K562 (cell line): ENCODE results near the gene CAPRIN1. TPM values are rescaled to one million over a fixed set of nuclear protein-coding genes. Genes with fewer than 3 reads are reported as not detected.

Experiments used
- ATF1 ChIP-seq, 2 experiments: fragments of 450-650 bp in 1 of 2; IDR thresholded peaks; 2 replicates each; pipeline ENCODE4 v1.6.1; 2016; ENCODE audit warnings: missing compliant biosample characterization in 1 of 2, missing genetic modification characterization in 1 of 2
- BRD4 ChIP-seq: fragments of 200-600 bp; sonication (generic); IDR thresholded peaks from 2 replicates; pipeline ENCODE4 v1.6.1; 2017; ENCODE audit warnings: inconsistent platforms
- CBFA2T2 ChIP-seq: fragments of 450-650 bp; conservative IDR thresholded peaks from 2 replicates; pipeline ENCODE4 v1.6.1; 2017; ENCODE audit warnings: mild to moderate bottlenecking
- KDM1A ChIP-seq, 2 experiments: fragments of 450-650 bp; IDR thresholded peaks; 2 replicates each; pipeline ENCODE4 v1.6.1; 2016; ENCODE audit warnings: mild to moderate bottlenecking in 2 of 2
- MCM2 ChIP-seq: fragments of 450-650 bp; IDR thresholded peaks from 2 replicates; pipeline ENCODE4 v1.6.1; 2017; ENCODE audit warnings: low read depth, mild to moderate bottlenecking
- NFXL1 ChIP-seq: fragments of 450-650 bp; formaldehyde crosslinking; IDR thresholded peaks from 2 replicates; pipeline ENCODE4 v1.4.0; 2021; ENCODE audit warnings: mild to moderate bottlenecking
- NR4A1 ChIP-seq, 2 experiments: fragments of 250-450 bp in 1 of 2; fragments of 450-650 bp in 1 of 2; sonication (Bioruptor Pico) in 1 of 2; IDR thresholded peaks; 2 replicates each; pipeline versions ENCODE4 v1.4.0 to v1.6.1; 2016 to 2020; ENCODE audit warnings: mild to moderate bottlenecking in 2 of 2, missing compliant biosample characterization in 1 of 2, missing genetic modification characterization in 1 of 2, moderate library complexity in 1 of 2
- PCBP2 ChIP-seq: fragments of 200-400 bp; formaldehyde crosslinking; IDR thresholded peaks from 2 replicates; pipeline ENCODE4 v1.6.1; 2018; ENCODE audit warnings: low read length, low read depth, mild to moderate bottlenecking, moderate library complexity; ENCODE audit not compliant: poor library complexity, severe bottlenecking
- PHB ChIP-seq: fragments of 250-450 bp; sonication (Bioruptor Pico); IDR thresholded peaks from 2 replicates; pipeline ENCODE4 v1.5.0; 2021
- POLR2B ChIP-seq: fragments of 450-650 bp; IDR thresholded peaks from 2 replicates; pipeline ENCODE4 v1.6.1; 2018; ENCODE audit warnings: low read depth; ENCODE audit not compliant: partially characterized antibody
- RBFOX2 ChIP-seq: fragments of 200-400 bp; formaldehyde crosslinking; IDR thresholded peaks from 2 replicates; pipeline ENCODE4 v1.6.1; 2017; ENCODE audit warnings: low read depth, mild to moderate bottlenecking, low read length, moderate library complexity
- RBM22 ChIP-seq: fragments of 200-400 bp; formaldehyde crosslinking; IDR thresholded peaks from 2 replicates; pipeline ENCODE4 v1.6.1; 2018; ENCODE audit warnings: low read length, low read depth; ENCODE audit not compliant: poor library complexity, severe bottlenecking
- SRSF9 ChIP-seq: fragments of 200-400 bp; formaldehyde crosslinking; IDR thresholded peaks from 2 replicates; pipeline ENCODE4 v1.6.1; 2017; ENCODE audit warnings: low read depth, low read length, borderline replicate concordance
- THRAP3 ChIP-seq: fragments of 450-650 bp; IDR thresholded peaks from 2 replicates; pipeline ENCODE4 v1.6.1; 2016; ENCODE audit warnings: mild to moderate bottlenecking, inconsistent platforms, borderline replicate concordance
- USF1 ChIP-seq: sonication (generic); formaldehyde crosslinking; IDR thresholded peaks from 2 replicates; pipeline ENCODE4 v1.9.0; 2022; ENCODE audit warnings: mild to moderate bottlenecking, missing genetic modification reagents
- ZFP36 ChIP-seq: fragments of 150-350 bp; IDR thresholded peaks from 2 replicates; pipeline ENCODE4 v1.6.1; 2018; ENCODE audit warnings: low read length, low read depth; ENCODE audit not compliant: partially characterized antibody
- ZNF197 ChIP-seq: fragments of 200-800 bp; sonication (Bioruptor generic); IDR thresholded peaks from 2 replicates; pipeline ENCODE4 v1.6.1; 2016; ENCODE audit warnings: low read depth, missing genetic modification characterization, missing compliant biosample characterization
- ZNF212 ChIP-seq: fragments of 450-650 bp; formaldehyde crosslinking; IDR thresholded peaks from 2 replicates; pipeline ENCODE4 v1.4.0; 2020; ENCODE audit warnings: mild to moderate bottlenecking
- ZNF695 ChIP-seq: fragments of 450-650 bp; formaldehyde crosslinking; IDR thresholded peaks from 2 replicates; pipeline ENCODE4 v1.4.0; 2020; ENCODE audit warnings: mild to moderate bottlenecking, moderate library complexity
- ZNF830 ChIP-seq: fragments of 250-450 bp; sonication (Bioruptor Pico); IDR thresholded peaks from 2 replicates; pipeline ENCODE4 v1.5.0; 2021; ENCODE audit warnings: mild to moderate bottlenecking
- ZSCAN32 ChIP-seq: fragments of 450-650 bp; formaldehyde crosslinking; IDR thresholded peaks from 2 replicates; pipeline ENCODE4 v1.4.0; 2020; ENCODE audit warnings: mild to moderate bottlenecking, moderate library complexity
- polyA plus RNA-seq, 8 experiments: library from polyadenylated mRNA; depleted of rRNA in 4 of 8; stranded (reverse) in 5 of 8; unstranded in 3 of 8; fragments of >200 nt; fragmentation: Nextera tagmentation in 2 of 8; fragmentation: Illumina TruSeq in 1 of 8; extraction: Ambion mirVana in 2 of 8; extraction: Trizol in 1 of 8; gene quantifications; 2 replicates each; pipeline versions ENCODE4 v1.2.1 to v1.2.3, GENCODE V29; 2011 to 2014; ENCODE audit warnings: inconsistent platforms in 1 of 8, missing spikeins in 1 of 8
- total RNA-seq, 7 experiments: library from RNA; depleted of rRNA in 6 of 7; stranded (reverse); fragments of >200 nt in 6 of 7; fragmentation: Illumina TruSeq in 2 of 7; extraction: Trizol in 2 of 7; gene quantifications; 2 replicates each; pipeline versions ENCODE4 v1.2.1 to v1.2.3, GENCODE V29; 2011 to 2021; ENCODE audit warnings: low replicate concordance in 1 of 7
- TF ChIP-seq, protein P1 (sequence below): sonication (generic); formaldehyde crosslinking; IDR thresholded peaks from 2 replicates; pipeline ENCODE4 v1.8.0; 2022; ENCODE audit warnings: mild to moderate bottlenecking, low read depth, missing genetic modification reagents
- TF ChIP-seq, protein P2 (sequence below): fragments of 250-450 bp; sonication (Bioruptor Pico); IDR thresholded peaks from 2 replicates; pipeline ENCODE4 v1.8.0; 2022; ENCODE audit warnings: moderate library complexity, mild to moderate bottlenecking, inconsistent platforms

CAPRIN1 gene
- total and polyA plus RNA-seq, 9 of the 15 experiments (the other 6 are each of a cell fraction or from before 2014, with no cell fraction given): 49.6 to 271 (median 244) TPM

- TF ChIP-seq NR4A1 (CRISPR knock-in tag; IDR thresholded peaks at IDR 0.05): no peak
- TF ChIP-seq NR4A1 (tag; IDR thresholded peaks at IDR 0.05): no peak
- TF ChIP-seq ZSCAN32: no peak
- TF ChIP-seq RBM22: peak; percentile 13
- no peak for TF ChIP-seq ZNF212 (CRISPR knock-in tag)
- TF ChIP-seq ZNF830 (CRISPR knock-in tag): no peak
- TF ChIP-seq ZNF197 (CRISPR knock-in tag): no peak
- TF ChIP-seq NFXL1: no peak
- no peak for TF ChIP-seq ZNF695 (CRISPR knock-in tag)
- peak; percentile 68; the same call in 1 of the 2 replicates for TF ChIP-seq BRD4
- TF ChIP-seq SRSF9: no peak
- TF ChIP-seq, protein P1, sequence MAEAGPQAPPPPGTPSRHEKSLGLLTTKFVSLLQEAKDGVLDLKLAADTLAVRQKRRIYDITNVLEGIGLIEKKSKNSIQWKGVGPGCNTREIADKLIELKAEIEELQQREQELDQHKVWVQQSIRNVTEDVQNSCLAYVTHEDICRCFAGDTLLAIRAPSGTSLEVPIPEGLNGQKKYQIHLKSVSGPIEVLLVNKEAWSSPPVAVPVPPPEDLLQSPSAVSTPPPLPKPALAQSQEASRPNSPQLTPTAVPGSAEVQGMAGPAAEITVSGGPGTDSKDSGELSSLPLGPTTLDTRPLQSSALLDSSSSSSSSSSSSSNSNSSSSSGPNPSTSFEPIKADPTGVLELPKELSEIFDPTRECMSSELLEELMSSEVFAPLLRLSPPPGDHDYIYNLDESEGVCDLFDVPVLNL (CRISPR knock-in tag): no peak
- TF ChIP-seq KDM1A (IDR thresholded peaks at IDR 0.05): no peak
- peak; percentile 55 for TF ChIP-seq RBFOX2
- no peak for TF ChIP-seq ZFP36
- no peak for TF ChIP-seq PCBP2
- no peak for TF ChIP-seq CBFA2T2
- TF ChIP-seq, protein P2, sequence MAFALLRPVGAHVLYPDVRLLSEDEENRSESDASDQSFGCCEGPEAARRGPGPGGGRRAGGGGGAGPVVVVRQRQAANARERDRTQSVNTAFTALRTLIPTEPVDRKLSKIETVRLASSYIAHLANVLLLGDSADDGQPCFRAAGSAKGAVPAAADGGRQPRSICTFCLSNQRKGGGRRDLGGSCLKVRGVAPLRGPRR (CRISPR knock-in tag): no peak
- TF ChIP-seq MCM2: no peak
- TF ChIP-seq USF1: no peak
- no peak for TF ChIP-seq PHB (CRISPR knock-in tag)
- no peak for TF ChIP-seq THRAP3
- TF ChIP-seq ATF1 (CRISPR knock-in tag; IDR thresholded peaks at IDR 0.05): no peak
- TF ChIP-seq ATF1 (tag; IDR thresholded peaks at IDR 0.05): no peak
- peak; percentile 4 for TF ChIP-seq POLR2B
Observed at GRCh38 chr11:34052608-34053160, 1.2 kb downstream of the CAPRIN1 start (continued).
